Stomach (tissue), 9 donors: ENCODE data around the gene PC. TPM values are rescaled to one million over a fixed set of nuclear protein-coding genes. Genes with fewer than 3 reads are reported as not detected.

ENCODE experiments used
- DNase-seq, 2 donors: peaks; one replicate each; pipeline versions ENCODE4 v3.0.0 to v3.0.0-alpha.2; 2013 to 2019
- H3K27ac ChIP-seq, 5 donors: fragments of 200-600 bp in 4 of 5; sonication (generic) in 4 of 5; one replicate each; pipeline ENCODE4 v1.5.1; 2013 to 2019; ENCODE audit warnings: mild to moderate bottlenecking in 1 of 5, moderate library complexity in 1 of 5
- H3K27me3 ChIP-seq, 3 donors: fragments of 200-600 bp; sonication (generic); one replicate each; pipeline ENCODE4 v1.5.1; 2017 to 2019; ENCODE audit warnings: mixed run types in 1 of 3
- H3K36me3 ChIP-seq, 4 donors: fragments of 200-600 bp; sonication (generic); 1 replicate in 3 of 4; 2 replicates in 1 of 4; pipeline ENCODE4 v1.5.1; 2016 to 2019
- H3K4me1 ChIP-seq, 4 donors: fragments of 200-600 bp; sonication (generic); one replicate each; pipeline ENCODE4 v1.5.1; 2016 to 2019
- H3K4me3 ChIP-seq, 4 donors: fragments of 200-600 bp; sonication (generic) in 3 of 4; one replicate each; pipeline ENCODE4 v1.5.1; 2016 to 2019; ENCODE audit warnings: mild to moderate bottlenecking in 1 of 4
- H3K9me3 ChIP-seq, 4 donors: fragments of 200-600 bp; sonication (generic); one replicate each; pipeline ENCODE4 v1.5.1; 2016 to 2019
- EP300 ChIP-seq: sonication (generic); formaldehyde crosslinking; IDR thresholded peaks from one replicate; pipeline ENCODE4 v1.6.1; 2017; ENCODE audit warnings: antibody characterized with exemption
- POLR2A ChIP-seq, 4 donors: fragments of 450-650 bp; IDR thresholded peaks; one replicate each; pipeline ENCODE4 v1.6.1; 2016; ENCODE audit warnings: antibody characterized with exemption in 4 of 4, control low read depth in 2 of 4, mild to moderate bottlenecking in 1 of 4, moderate library complexity in 1 of 4
- POLR2AphosphoS5 ChIP-seq, 3 donors: sonication (generic); formaldehyde crosslinking; IDR thresholded peaks; one replicate each; pipeline ENCODE4 v1.6.1; 2016; ENCODE audit warnings: antibody characterized with exemption in 3 of 3
- WGBS, 5 donors: extraction: QIAGEN DNeasy Blood & Tissue Kit in 3 of 5; methylation state at CpG; one replicate each; pipeline versions ENCODE4 v1.1.5 to v1.1.7; 2013 to 2018; 5-methylcytosine and 5-hydroxymethylcytosine counted together
- intact Hi-C: fragments of 100-400 bp; cut with DNase I; formaldehyde crosslinking; loops from one replicate; pipeline ENCODE4 v1.15.1; 2023; ENCODE audit warnings: low total_unique reads
- polyA plus RNA-seq, 3 donors: library from polyadenylated mRNA; stranded (reverse); fragments of 200-250 nt; gene quantifications; one replicate each; pipeline ENCODE4 v1.2.3, GENCODE V29; 2013
- total RNA-seq, 5 donors: library from RNA; depleted of rRNA; stranded (reverse); fragments of >200 nt; gene quantifications; one replicate each; pipeline versions ENCODE4 v1.1.0 to v1.2.3, GENCODE V29; 2014 to 2016
- TF ChIP-seq, protein P1 (sequence below), 7 experiments: fragments of 450-650 bp in 4 of 7; fragments of 200-600 bp in 3 of 7; sonication (generic) in 3 of 7; IDR thresholded peaks; one replicate each; pipeline ENCODE4 v1.5.1; 2016 to 2019; ENCODE audit warnings: antibody characterized with exemption in 7 of 7, control low read depth in 2 of 7, mild to moderate bottlenecking in 1 of 7
- donor health status: healthy with polysubstance abuse.
- donor health status: Bipolar disorder and iron deficiency.
- donor health status: healthy.

The PC gene
- total and polyA plus RNA-seq, 8 donors, result 0.58 to 86.0 (median 22.3) TPM

- Histone ChIP-seq H3K36me3 (no peaks in the 10 kb centered on the region), H3K9me3 (no peaks in the 10 kb centered on the region), H3K4me3 (no peak overlapping the region), H3K27ac (no peak overlapping the region), H3K4me1 (peaks cover 0 to 12% (median 2%) of the 10 kb centered on the region in 4 donors), H3K27me3 (no peaks in the 10 kb centered on the region)
- WGBS, 5 donors, result 52 to 72% (median 64%) methylated on average over 9 of the region's 9 CpGs
- no peak for DNase-seq
- intact Hi-C loops, result no loop called here
- TF ChIP-seq, protein P1, sequence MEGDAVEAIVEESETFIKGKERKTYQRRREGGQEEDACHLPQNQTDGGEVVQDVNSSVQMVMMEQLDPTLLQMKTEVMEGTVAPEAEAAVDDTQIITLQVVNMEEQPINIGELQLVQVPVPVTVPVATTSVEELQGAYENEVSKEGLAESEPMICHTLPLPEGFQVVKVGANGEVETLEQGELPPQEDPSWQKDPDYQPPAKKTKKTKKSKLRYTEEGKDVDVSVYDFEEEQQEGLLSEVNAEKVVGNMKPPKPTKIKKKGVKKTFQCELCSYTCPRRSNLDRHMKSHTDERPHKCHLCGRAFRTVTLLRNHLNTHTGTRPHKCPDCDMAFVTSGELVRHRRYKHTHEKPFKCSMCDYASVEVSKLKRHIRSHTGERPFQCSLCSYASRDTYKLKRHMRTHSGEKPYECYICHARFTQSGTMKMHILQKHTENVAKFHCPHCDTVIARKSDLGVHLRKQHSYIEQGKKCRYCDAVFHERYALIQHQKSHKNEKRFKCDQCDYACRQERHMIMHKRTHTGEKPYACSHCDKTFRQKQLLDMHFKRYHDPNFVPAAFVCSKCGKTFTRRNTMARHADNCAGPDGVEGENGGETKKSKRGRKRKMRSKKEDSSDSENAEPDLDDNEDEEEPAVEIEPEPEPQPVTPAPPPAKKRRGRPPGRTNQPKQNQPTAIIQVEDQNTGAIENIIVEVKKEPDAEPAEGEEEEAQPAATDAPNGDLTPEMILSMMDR (IDR thresholded peaks at IDR 0.05), result no peak
- no peak for TF ChIP-seq POLR2A (IDR thresholded peaks at IDR 0.05)
- TF ChIP-seq POLR2AphosphoS5 (IDR thresholded peaks at IDR 0.05), result no peak
- no peak for TF ChIP-seq EP300
These were observed 23.0 kb downstream of the PC start for GRCh38 chr11:66934950-66935779.

GRCh38 chr11:66933531-66933930 is 24.7 kb downstream of the PC start:
- H3K9me3 ChIP-seq, result no peaks in the 10 kb centered on the region
- H3K36me3 ChIP-seq, result no peaks in the 10 kb centered on the region
- 90 to 100% (median 92%) methylated on average over 3 of the region's 3 CpGs for WGBS, 5 donors
- TF ChIP-seq POLR2A (IDR thresholded peaks at IDR 0.05) (no peak), POLR2AphosphoS5 (IDR thresholded peaks at IDR 0.05) (no peak), EP300 (no peak)
- TF ChIP-seq, protein P1 (IDR thresholded peaks at IDR 0.05), result no peak
- no peak for DNase-seq
- H3K27me3 ChIP-seq, result no peaks in the 10 kb centered on the region
- H3K27ac ChIP-seq, result no peak overlapping the region
- intact Hi-C loops, result no loop called here
- peaks cover 0 to 12% (median 2%) of the 10 kb centered on the region in 4 donors for H3K4me1 ChIP-seq
- H3K4me3 ChIP-seq, result no peak overlapping the region

DNA sequence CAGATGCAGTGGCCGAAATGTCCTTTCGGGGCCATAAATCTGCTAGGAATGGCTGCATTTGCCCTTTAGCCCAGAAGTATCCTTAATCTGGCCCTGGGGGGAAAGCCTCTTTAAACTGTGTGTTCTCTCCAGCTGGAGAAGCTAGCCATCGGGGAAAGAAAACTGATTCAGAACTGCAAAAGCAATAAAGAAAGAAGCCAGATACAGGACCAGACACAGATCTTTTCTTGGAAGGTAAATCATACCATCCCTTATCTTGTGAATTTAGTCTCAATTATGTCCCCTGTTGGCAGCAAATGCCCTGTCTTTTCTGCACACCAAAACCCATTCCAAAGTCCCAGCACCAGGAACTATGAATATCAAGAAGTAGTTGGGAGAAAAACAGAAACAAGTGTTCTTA is 25.6 kb downstream of the PC start:
- Histone ChIP-seq H3K4me3 (no peak overlapping the region), H3K27me3 (no peaks in the 10 kb centered on the region), H3K27ac (no peak overlapping the region), H3K9me3 (no peaks in the 10 kb centered on the region), H3K4me1 (peaks cover 0 to 12% (median 2%) of the 10 kb centered on the region in 4 donors), H3K36me3 (no peaks in the 10 kb centered on the region)
- intact Hi-C loops, result no loop called here
- WGBS, 5 donors, result 87 to 100% (median 95%) methylated on average over 3 of the region's 3 CpGs
- no peak for TF ChIP-seq POLR2AphosphoS5 (IDR thresholded peaks at IDR 0.05)
- no peak for DNase-seq

DNA sequence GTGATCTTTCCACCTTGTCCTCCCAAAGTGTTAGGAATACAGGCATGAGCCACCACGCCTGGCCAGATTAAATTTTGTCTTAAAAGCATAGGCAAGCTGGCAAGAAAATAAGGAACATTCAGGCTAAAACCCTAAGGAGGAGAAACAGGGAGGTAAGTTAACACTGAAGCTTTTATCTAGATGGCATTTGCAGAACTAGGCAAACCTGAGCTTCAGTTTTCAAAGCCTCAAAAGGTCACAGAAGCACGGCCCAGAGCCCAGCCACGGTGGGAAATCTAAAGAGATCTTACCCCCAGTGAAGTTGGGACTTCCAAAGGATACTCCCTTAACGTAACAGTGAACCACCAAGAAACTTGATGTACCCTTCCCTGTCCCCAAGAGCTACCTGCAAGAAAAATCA is 28.4 kb downstream of the PC start:
- no peaks in the 10 kb centered on the region for H3K27me3 ChIP-seq
- intact Hi-C loops, result no loop called here
- peak overlapping the region; percentile 24 to 56 (median 34) for H3K27ac ChIP-seq
- H3K9me3 ChIP-seq, result no peaks in the 10 kb centered on the region
- TF ChIP-seq POLR2A (IDR thresholded peaks at IDR 0.05) (no peak), POLR2AphosphoS5 (IDR thresholded peaks at IDR 0.05) (no peak), EP300 (no peak)
- TF ChIP-seq, protein P1 (IDR thresholded peaks at IDR 0.05), result no peak
- DNase-seq, result no peak
- 20 to 58% (median 45%) methylated on average over 4 of the region's 4 CpGs for WGBS, 5 donors
- no peak overlapping the region for H3K4me3 ChIP-seq
- H3K36me3 ChIP-seq, result no peaks in the 10 kb centered on the region
- peaks cover 0 to 18% (median 6%) of the 10 kb centered on the region in 4 donors for H3K4me1 ChIP-seq

DNA sequence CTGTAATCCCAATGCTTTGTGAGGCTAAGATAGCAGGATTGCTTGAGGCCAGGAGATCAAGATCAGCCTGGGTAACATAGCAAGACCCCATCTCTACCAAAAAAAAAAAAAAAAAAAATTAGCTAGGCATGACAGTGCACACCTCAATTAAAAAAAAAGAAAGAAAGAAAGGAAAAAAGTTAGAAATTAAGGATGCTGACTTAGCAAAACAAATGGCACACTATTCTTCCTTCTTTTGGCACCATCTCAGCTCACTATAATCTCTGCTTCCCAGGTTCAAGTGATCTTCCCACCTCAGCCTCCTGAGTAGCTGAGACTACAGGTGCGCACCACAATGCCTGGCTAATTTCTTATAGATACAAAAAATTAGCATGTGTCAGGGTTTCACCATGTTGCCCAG is 33.9 kb downstream of the PC start:
- no peak for DNase-seq
- Histone ChIP-seq H3K4me3 (no peak overlapping the region), H3K4me1 (peaks cover 0 to 14% (median 4%) of the 10 kb centered on the region in 4 donors), H3K27ac (no peak overlapping the region), H3K9me3 (no peaks in the 10 kb centered on the region), H3K27me3 (no peaks in the 10 kb centered on the region), H3K36me3 (no peaks in the 10 kb centered on the region)
- WGBS, 5 donors, result 95 to 100% (median 98%) methylated on average over 1 of the region's 1 CpG
- intact Hi-C loops, result no loop called here
- TF ChIP-seq POLR2A (IDR thresholded peaks at IDR 0.05), result no peak
- TF ChIP-seq EP300, result no peak
- TF ChIP-seq, protein P1 (IDR thresholded peaks at IDR 0.05), result no peak
- TF ChIP-seq POLR2AphosphoS5 (IDR thresholded peaks at IDR 0.05), result no peak
